DMS53 treated with DMSO at 0.1 percent for 48 hours (cell line): ENCODE data around the gene CEACAM21.
"Not testable (repeated sequence)": the region's sequence is repeated elsewhere in the genome, so short reads cannot be mapped to it uniquely, and the experiment has no call there.

Experiments
- DNase-seq: peaks from one replicate; lab custom pipeline; 2025; ENCODE audit not compliant: unreplicated experiment; lab: John Stamatoyannopoulos, UW

The CEACAM21 gene

DNA sequence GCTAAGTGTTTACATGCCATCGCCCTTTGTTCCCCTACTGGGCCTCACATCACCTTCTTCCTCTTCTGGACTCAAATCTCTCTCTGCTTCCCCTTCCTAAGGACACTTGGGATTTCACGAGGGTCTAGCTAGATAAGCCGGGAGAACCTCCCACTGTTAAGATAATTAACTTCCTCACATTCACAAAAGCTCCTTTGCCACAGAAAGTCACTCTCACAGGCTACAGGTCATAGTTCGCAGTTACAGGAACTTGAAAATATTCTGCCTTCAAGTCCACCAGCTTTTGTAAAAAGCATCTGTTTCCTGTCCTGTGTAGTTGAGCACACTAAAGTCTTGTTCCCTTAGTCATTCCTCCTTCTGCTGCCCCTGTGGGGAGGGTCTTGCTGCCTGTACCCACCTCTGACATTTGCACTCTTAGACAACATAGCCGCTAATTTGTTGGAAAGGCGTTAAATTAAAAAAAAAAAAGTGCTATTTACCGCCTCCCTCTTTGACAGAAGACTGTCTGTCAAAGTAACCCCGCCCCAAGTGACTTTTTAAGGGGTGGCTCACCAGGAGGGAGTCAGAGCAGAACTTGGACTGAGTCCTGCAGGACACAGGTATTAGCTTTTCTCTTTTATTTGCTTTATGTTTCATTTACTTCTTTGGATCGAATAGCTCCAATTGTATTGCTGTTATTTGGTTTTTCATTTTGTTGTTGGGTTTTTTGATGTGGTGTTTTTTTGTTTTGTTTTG lies 26.8 kb upstream of the CEACAM21 start:
- no peak for DNase-seq

DNA sequence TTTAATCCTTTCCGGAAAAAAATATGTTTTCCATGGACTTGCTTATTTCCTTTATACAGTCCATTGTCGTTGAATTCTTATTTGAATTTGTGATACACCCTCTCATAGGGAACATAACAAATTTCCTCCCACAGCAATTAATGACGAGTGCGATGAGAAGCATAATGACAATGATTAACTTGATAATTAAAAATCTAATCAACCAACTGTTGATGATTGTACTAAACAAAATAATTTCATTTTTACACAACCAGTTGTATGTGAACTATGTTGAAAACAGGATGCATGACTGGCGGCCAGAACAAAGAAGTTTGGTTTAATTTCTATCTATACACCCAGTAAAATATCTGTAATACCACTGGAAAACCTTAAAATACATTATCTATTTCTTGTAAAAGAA lies 26.1 kb upstream of the CEACAM21 start:
- no peak for DNase-seq

DNA sequence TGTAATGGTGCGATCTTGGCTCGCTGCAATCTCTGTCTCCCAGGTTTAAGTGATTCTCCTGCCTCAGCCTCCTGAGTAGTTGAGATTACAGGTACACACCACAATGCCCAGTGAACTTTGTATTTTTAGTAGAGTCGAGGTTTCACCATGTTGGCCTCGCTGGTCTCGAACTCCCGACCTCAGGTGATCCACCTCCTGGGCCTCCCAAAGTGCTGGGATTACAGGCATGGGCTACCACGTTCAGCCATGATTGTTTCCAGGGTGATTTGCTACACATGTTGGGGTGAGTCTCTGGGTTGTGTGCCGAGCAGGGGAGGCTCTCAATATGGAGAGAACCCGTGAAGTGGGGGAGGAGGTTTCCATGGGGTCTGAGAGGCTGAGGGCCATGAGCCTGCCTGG lies 24.8 kb upstream of the CEACAM21 start:
- no peak for DNase-seq

DNA sequence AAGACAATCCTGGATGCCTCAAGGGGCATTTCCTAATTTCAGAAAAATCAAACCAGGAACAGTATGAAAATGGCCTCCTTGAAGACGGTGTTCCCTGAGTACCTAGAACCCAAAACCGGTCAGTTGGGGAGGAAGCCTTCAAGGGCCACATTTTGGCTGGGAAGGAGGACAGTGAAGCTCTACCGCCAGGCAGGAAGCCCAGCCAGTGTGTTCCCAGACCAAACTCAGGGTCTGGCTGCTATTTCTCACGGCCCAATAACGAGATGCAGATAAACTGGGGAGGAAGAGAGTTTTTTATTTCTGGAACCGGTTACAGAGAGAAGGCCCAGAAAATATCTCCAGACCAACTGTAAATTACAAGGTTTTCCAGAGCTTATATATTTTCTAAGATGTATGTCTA lies 24.3 kb upstream of the CEACAM21 start:
- DNase-seq: no peak

DNA sequence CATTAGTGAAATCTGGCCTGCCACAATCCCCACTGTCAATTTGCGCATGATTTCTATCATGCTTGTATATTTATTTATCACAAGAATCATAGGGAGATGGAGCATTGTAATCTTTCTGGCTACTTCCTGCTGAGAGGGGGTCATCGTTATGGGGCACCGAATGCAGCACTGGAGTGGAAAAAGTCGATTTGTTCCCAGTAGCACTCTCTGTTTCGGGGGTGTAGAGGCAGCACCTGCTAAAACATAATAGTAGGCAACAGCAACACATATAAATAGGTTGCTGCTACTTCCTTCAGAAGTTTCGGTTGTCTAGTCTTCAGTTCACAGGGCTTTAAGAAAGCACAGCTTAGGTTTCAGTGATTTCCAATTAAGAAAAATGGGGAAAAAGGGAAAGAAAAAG lies 23.4 kb upstream of the CEACAM21 start:
- no peak for DNase-seq

DNA sequence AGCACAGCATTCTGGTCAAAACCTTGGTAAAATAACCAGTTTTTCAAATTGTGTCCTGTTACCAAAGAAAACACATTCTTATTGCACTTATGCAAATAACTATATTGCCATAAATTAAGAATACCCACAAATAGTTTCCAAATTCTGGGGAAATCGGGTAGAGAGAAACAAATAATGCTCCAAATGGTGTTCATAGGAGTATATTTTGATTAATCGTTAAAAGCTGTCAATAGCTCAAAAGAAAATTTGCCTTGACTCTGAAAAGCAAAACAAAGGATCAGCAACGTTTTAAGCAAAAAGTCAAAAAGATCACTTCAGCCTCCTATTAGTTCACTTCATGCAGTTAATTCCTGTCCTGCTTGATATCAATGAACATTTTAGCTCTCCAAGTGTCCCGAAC lies 22.2 kb upstream of the CEACAM21 start:
- no peak for DNase-seq

DNA sequence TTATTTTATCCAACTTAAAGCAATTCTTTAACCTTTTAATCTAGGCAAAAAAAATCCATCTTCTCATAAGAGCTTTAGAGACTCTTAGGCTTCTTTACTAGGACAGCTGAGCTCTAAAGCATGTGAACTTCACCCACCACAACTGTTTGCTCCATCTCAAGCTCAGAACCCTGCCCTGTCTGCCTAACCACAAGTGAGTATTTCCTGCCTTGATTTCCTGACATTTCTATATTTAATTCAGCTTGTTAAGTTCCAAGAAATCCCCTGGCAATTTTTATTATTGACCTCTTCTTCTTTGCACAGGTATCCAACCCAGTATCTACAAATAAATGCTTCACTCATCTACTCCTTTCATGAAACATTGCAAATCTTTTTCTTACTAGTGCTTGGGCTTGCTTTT lies 21.1 kb upstream of the CEACAM21 start:
- no peak for DNase-seq

DNA sequence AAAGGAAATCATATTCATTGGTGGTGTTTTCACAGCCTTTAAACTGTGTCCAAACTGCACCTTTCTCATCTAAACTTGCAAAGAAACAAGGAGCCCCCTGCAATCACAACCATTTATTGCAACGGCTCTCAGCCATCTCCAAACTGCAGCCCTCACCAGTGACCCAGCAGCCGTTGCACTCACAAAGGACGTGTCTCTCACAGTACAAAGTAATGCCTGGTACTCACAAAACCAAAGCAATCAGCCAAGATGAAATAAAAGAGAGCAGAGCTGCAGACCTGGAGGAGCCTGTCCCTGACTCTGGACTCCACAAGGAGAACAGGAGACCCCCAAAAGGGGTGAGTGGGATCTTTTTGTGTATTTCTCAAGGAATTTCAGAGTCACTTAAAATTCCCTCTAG lies 20.2 kb upstream of the CEACAM21 start:
- no peak for DNase-seq

DNA sequence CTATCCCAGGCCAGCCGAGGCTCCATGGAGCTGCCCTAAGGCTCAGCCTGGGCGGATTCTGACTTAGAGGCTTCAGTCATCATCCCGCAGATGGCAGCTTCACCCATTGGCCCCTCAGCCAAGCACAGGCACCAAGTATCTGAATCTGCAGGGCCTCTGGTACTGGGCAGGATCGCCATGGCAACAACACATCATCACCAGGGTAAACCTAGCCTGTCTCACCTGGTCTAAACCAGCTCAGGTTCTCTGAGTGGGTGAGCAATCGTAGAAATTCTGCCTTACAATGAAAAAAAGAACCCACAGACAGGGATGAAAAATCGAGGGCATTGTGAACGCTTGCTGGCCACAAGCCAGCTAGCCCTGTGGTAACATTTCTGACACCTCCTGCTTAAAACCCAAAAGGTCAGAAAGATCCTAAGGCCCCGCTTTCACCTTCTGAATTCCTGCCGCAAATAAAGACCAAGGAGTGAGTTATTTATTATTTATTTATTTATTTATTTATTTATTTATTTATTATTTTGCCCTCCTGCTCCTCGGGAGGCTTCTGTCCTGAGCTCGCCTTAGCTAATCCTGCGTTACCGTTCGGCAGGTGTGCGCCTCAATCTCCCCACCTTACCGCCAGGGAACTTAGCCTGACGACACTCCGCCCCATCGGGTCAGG lies 12.0 kb upstream of the CEACAM21 start:
- no peak for DNase-seq

DNA sequence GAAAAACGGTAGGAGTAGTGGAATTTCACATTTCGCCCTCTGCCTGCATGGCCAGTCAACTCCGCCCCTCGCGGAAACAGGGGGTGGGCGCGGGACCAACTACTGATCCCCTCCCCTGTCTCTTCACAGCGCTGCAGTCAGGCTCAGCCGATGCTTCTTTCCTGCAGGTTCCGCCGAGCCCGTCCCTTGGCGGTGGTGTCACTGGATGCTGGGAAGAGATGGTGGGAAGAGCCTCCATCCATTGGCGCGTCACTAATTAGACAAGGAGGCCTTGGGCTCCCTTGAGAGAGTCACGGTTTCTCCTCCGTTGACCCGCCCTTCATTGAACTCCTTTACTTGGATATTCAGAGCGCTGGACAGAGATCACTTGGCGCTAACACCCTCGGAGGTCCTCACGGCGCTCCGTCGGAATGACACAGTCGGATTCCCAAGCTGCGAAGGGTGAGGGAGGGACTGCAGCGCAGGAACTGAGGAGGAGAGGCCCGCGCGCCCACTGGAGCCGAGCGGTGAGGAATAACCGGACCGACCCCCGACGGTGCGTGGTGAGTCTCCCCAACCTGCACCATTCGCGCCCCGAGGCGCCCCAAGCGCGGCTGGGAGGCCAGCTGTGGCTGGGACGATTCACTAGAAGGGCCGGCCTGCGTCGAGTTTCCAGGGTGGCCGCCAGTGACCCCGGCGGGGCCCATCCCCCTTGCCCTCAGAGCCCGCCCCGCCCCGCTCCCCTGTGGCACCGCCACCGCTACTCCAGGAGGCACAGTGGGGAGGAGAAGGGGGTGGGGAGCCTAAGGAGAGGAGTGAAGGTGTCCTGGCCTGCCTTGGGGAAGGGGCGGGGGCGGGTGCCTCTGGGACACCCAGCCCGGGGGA lies 11.2 kb upstream of the CEACAM21 start:
- DNase-seq: no peak

DNA sequence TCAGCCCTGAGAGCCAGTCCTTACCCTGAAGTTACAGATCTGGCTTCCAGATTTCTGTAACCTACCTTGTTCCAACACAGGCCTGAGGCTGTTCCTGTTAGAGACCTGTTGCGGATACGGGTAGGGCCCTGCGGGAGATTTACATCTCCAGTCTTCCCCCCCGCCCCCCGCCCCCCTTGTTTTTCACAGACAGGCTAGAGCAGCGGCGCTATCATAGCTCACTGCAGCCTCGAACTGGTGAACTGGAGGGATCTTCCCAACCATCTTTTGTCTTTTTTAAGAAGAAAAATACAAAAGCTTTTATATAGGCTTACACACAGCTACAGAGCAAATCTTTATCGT lies 10.6 kb upstream of the CEACAM21 start:
- no peak for DNase-seq

DNA sequence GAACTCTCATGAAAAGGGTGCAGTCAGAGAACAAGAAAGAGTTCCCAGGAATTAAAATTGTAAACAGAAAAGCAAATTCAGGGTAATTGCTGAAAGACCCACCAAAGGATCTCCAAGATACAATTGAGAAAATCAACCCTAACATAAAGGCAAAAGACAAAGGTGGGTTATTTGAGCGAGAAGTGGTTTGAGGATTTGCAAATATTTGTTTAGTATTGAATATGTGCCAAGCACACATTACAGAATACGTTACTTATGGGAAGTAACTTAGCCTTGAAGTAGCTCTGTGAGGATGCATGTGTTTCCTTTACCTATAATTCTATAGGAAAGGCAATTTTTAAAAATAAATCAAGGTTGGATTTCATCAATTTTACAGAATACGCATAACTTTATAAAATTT lies 10.0 kb upstream of the CEACAM21 start:
- peak; percentile 29 for DNase-seq

DNA sequence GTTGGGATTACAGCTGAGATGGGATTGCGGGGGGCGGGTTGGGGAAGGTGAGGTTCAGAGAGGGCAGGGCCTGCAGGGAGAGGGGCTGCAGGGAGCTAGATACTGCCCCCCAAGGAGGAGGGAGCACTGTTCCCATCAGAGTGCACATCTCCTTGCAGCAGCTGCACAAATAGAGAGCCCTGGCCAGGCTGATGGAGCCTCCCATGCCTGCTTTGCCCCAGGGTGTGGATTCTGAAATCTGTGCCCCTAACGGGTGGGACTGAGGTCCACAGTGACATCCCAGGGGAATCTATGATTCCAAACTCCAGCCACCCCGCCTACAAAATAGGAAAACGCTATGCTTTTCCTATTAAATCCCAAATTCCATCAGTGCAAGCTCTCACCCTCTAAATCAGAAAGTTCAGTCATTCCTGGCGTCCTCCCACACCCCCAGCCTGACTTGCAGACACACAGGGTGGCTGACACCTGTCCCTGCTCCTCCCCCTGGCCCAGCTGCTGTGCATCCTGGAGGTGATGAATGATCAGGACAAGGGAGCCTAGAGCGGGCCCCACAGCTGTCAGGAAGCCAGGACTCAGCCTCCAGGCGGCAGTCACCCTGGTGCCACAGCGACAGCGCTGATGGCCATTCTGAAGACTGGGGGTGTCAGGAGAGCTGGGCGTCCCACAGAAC lies 6.3 kb upstream of the CEACAM21 start:
- DNase-seq: peak; percentile 12

DNA sequence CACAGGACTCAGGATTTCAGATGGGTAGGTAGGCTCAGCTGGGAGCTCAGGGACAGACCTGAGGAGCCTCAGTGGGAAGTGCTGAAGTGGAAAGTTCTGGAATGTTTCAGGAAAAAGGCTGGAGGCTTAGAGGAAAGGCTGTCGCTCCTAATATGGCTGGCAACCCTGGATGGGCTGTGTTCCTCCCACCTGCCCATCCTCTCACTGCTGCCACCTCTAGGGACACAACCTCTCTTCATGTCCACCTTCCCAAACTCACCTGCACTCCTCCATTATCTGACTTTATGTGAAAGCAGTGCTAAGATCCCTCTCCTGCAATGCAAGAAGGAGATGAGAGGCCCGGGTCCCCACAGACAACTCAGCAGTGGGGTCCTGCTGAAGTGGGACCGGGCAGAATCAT lies 5.8 kb upstream of the CEACAM21 start:
- no peak for DNase-seq

DNA sequence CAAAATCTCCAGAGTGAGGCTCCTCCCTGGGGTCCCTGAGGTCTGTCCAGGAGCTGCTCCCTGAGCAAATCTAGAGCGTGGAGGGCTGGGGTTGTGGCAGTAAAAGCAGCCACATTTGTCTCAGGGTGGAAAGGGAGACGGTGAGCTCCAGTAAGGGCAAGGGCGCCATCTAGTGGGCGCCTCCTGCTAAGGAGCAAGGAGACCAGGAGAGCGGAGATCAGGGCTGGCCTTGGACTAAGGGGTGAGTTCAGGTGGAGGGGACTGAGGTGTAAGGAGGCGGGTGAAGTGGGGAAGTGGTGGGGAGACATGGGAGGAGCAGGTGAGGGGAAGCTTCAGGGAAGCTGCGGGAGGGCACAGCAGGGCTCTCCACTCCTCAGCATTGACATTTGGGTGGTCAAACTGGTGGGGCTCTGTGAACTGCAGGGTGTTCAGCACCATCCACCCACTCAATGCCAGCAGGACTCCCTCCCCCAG lies 5.3 kb upstream of the CEACAM21 start:
- peak; percentile 51 for DNase-seq

DNA sequence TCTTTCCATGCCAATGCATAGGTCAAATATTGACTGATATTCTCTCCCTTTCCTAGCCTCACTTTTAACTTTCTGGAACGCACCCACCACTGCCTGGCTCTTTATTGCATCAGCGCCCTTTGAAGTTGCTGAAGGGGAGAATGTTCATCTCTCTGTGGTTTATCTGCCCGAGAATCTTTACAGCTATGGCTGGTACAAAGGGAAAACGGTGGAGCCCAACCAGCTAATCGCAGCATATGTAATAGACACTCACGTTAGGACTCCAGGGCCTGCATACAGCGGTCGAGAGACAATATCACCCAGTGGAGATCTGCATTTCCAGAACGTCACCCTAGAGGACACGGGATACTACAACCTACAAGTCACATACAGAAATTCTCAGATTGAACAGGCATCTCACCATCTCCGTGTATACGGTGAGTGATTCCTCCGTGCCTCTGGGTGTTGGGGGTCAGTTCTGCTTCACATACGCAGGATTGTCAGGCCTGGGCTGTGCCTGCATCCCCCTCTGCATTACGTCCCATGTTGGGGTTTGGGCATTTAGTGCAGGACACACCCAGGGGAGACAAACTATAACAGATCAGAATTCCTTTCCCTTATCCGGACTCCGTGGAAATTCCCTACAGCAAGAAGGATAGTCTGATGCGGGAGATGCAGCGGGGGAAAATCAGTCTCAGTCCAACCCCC lies 1.3 kb downstream of the CEACAM21 start:
- DNase-seq: no peak

DNA sequence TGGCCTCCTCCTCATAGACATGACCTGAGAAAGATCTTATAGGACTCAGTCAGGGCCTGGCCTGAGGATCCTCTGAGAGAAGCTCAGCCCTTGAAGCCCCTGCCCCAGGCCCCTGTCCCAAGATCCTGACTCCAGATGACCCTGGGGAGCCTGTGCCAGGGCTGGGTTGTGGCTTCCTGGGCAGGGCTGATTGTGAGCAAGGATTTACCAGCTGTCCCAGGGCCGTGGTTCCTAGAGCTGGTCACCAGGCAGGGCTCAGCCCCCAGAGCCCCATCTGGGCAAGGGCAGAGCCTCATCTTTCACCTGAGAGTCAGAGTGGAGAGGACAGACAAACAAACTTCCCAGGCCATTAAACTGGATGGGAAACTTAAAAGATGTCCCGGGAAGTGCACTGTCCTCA lies 1.9 kb downstream of the CEACAM21 start:
- no peak for DNase-seq

DNA sequence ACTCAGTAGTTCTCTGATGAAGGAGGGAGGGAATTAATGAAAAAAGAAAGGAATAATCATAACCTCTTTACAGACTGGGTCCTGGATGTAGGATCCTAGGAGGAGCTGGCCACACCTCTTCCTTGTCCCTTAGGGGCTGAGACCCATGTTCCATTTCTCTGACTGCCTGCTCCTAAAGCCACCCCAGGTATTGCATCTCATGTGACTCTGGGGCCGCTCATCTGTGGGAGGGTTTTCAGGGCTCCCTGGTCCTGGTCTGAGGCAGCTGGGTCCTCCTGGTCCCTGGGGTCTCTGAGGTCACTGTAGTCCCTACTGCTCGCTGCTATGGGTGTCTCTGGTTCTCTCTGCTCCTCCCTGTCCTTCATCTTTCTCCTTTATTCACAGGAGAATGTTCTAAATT lies 2.9 kb downstream of the CEACAM21 start:
- no peak for DNase-seq

DNA sequence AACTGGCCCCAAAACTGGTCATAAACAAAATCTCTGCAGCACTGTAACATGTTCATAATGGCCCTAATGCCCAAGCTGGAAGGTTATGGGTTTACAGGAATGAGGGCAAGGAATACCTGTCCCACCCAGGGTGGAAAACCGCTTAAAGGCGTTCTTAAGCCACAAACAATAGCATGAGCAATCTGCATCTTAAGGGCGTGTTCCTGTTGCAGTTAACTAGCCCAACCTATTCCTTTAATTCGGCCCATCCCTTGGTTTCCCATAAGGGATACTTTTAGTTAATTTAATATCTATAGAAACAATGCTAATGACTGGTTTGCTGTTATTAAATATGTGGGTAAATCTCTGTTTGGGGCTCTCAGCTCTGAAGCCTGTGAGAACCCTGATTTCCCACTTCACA lies 5.1 kb downstream of the CEACAM21 start:
- DNase-seq: not testable (repeated sequence)

DNA sequence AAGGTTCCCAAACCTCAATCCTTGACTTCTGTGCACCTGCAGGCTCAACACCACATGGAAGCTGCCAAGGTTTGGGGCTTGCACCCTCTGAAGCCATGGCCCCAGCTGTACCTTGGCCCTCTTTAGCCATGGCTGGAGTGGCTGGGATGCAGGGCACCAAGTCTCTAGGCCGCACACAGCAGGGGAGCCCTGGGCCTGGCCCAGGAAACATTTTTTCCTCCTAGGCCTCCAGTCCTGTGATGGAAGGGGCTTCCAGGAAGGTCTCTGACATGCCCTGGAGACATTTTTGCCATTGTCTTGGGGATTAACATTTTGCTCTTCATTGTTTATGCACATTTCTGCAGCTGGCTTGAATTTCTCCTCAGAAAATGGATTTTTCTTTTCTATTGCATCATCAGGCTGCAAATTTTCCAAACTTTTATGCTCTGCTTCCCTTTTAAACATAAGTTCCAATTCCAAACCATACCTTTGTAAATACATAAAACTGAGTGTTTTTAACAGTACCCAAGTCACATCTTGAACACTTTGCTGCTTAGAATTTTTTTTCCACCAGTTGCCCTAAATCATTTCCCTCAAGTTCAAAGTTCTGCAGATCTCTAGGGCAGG lies 6.7 kb downstream of the CEACAM21 start:
- DNase-seq: not testable (repeated sequence)
